Pancreas (tissue), 10 donors: ENCODE results near the gene GTSE1. TPM values are rescaled to one million over a fixed set of nuclear protein-coding genes. Genes with fewer than 3 reads are reported as not detected.

Source experiments
- ATAC-seq, 4 donors: fragments of 200-7000 bp; cut with Tn5 transposase; one replicate each; pipeline versions ENCODE4 v1.8.0 to v1.9.1; 2020; ENCODE audit warnings: mild to moderate bottlenecking in 4 of 4, moderate library complexity in 4 of 4
- DNase-seq, 6 donors: peaks; one replicate each; pipeline ENCODE4 v3.0.0-alpha.2; 2020
- FAIRE-seq: peaks from 2 replicates; lab custom pipeline; 2012; peaks lifted over from hg19 to GRCh38; lab: Jason Lieb, UNC
- H3K27ac ChIP-seq, 4 donors: fragments of 200-600 bp; sonication (generic); 1 replicate in 3 of 4; 2 replicates in 1 of 4; pipeline versions ENCODE4 v1.5.0 to v1.8.0; 2020
- H3K27me3 ChIP-seq, 4 donors: fragments of 200-600 bp; one replicate each; pipeline ENCODE4 v1.8.0; 2021
- H3K36me3 ChIP-seq, 3 donors: fragments of 200-600 bp; sonication (generic) in 1 of 3; one replicate each; pipeline versions ENCODE4 v1.5.0 to v1.8.0; 2020 to 2021
- H3K4me1 ChIP-seq, 3 donors: fragments of 200-600 bp; one replicate each; pipeline ENCODE4 v1.8.0; 2021
- H3K4me3 ChIP-seq, 4 donors: fragments of 200-600 bp; sonication (generic) in 2 of 4; one replicate each; pipeline versions ENCODE4 v1.5.0 to v1.8.0; 2020 to 2021
- H3K9me3 ChIP-seq, 4 donors: fragments of 200-600 bp; one replicate each; pipeline ENCODE4 v1.8.0; 2021
- CTCF ChIP-seq, 4 donors: fragments of 200-600 bp; sonication (generic) in 3 of 4; IDR thresholded peaks; one replicate each; pipeline versions ENCODE4 v1.5.0 to v1.8.0; 2021; ENCODE audit warnings: antibody characterized with exemption in 4 of 4
- WGBS, 2 donors: extraction: QIAGEN DNeasy Blood & Tissue Kit; methylation state at CpG; one replicate each; pipeline ENCODE4 v1.1.7; 2013; 5-methylcytosine and 5-hydroxymethylcytosine counted together
- intact Hi-C, 3 donors: fragments of 100-400 bp; cut with DNase I; formaldehyde crosslinking; loops; one replicate each; pipeline versions ENCODE4 v1.11.1 to v1.14.2; 2022
- polyA plus RNA-seq, 2 donors: library from polyadenylated mRNA; stranded (reverse); fragments of 200-250 nt; gene quantifications; one replicate each; pipeline ENCODE4 v1.2.3, GENCODE V29; 2013
- total RNA-seq, 6 donors: library from RNA; stranded (reverse); fragmentation: NEBNext Ultra II Directional in 4 of 6; extraction: Animal tissue kit (Norgen Biotek cat#: 25700) in 4 of 6; gene quantifications; one replicate each; pipeline versions ENCODE4 v1.2.1 to v1.2.4, GENCODE V29; 2021 to 2023
- donor health status: healthy with polysubstance abuse.
- donor health status: DM: no; HTN: no; CAD: no; lungs with moderate emphysema.
- donor health status: DM: no; HTN: no; CAD: no.
- donor health status: control.
- donor health status: control.
- donor health status: Bipolar disorder and iron deficiency.
- donor health status: DM: yes; HTN: yes; CAD: no.
- donor health status: DM: no; HTN: no; CAD: no.
- donor health status: DM: no; HTN: no; CAD: no.
- donor health status: DM: yes; HTN: yes; CAD: no.

Gene GTSE1
- total and polyA plus RNA-seq, 8 donors: 0.12 to 0.75 (median 0.23) TPM; not detected in 1

GRCh38 chr22:46274381-46274780 is 22.3 kb upstream of the GTSE1 start:
- intact Hi-C loops: no loop called here
- no peak overlapping the region for H3K27ac ChIP-seq
- ATAC-seq (no peak), DNase-seq (no peak), FAIRE-seq (no peak)
- no peaks in the 10 kb centered on the region for H3K9me3 ChIP-seq
- peaks cover 0 to 2% (median 0%) of the 10 kb centered on the region in 3 donors for H3K4me1 ChIP-seq
- 98% methylated on average over 8 of the region's 8 CpGs for WGBS, 2 donors
- no peak for TF ChIP-seq CTCF (IDR thresholded peaks at IDR 0.05)
- H3K36me3 ChIP-seq: peaks cover 0 to 50% (median 37%) of the 10 kb centered on the region in 3 donors
- H3K27me3 ChIP-seq: no peaks in the 10 kb centered on the region
- no peak overlapping the region for H3K4me3 ChIP-seq

GRCh38 chr22:46275455-46276122 is 21.1 kb upstream of the GTSE1 start:
- 67 to 76% methylated on average over 3 of the region's 3 CpGs for WGBS, 2 donors
- DNase-seq: no peak
- ATAC-seq: peak in 3 of 4 donors; percentile 35 to 60 (median 58)
- Histone ChIP-seq H3K36me3 (peaks cover 3 to 60% (median 41%) of the 10 kb centered on the region in 3 donors), H3K9me3 (no peaks in the 10 kb centered on the region), H3K27ac (no peak overlapping the region), H3K27me3 (no peaks in the 10 kb centered on the region), H3K4me1 (no peaks in the 10 kb centered on the region), H3K4me3 (no peak overlapping the region)
- FAIRE-seq: no peak
- intact Hi-C loops: no loop called here
- TF ChIP-seq CTCF (IDR thresholded peaks at IDR 0.05): no peak

- peak; percentile 13 for FAIRE-seq
- Histone ChIP-seq H3K27ac (no peak overlapping the region), H3K36me3 (peaks cover 5 to 68% (median 41%) of the 10 kb centered on the region in 3 donors), H3K4me1 (no peaks in the 10 kb centered on the region), H3K4me3 (no peak overlapping the region), H3K9me3 (no peaks in the 10 kb centered on the region), H3K27me3 (no peaks in the 10 kb centered on the region)
- intact Hi-C loops: no loop called here
- ATAC-seq: no peak
- 85 to 86% methylated on average over 7 of the region's 7 CpGs for WGBS, 2 donors
- DNase-seq: no peak
- TF ChIP-seq CTCF (IDR thresholded peaks at IDR 0.05): no peak
Measured at GRCh38 chr22:46276563-46276962, 20.1 kb upstream of the GTSE1 start.

- DNase-seq (peak in 1 of 6 donors; percentile 12), FAIRE-seq (no peak), ATAC-seq (no peak)
- intact Hi-C loops: no loop called here
- no peak for TF ChIP-seq CTCF (IDR thresholded peaks at IDR 0.05)
- Histone ChIP-seq H3K4me1 (no peaks in the 10 kb centered on the region), H3K4me3 (no peak overlapping the region), H3K27me3 (no peaks in the 10 kb centered on the region), H3K36me3 (peaks cover 5 to 79% (median 38%) of the 10 kb centered on the region in 3 donors), H3K27ac (no peak overlapping the region), H3K9me3 (no peaks in the 10 kb centered on the region)
- WGBS, 2 donors: 92 to 93% methylated on average over 22 of the region's 22 CpGs
Measured at GRCh38 chr22:46278656-46279645, 17.7 kb upstream of the GTSE1 start.
